Spleen (tissue), 7 donors: Measurements from ENCODE around the gene EXD3.

ENCODE experiments used
- CTCF ChIP-seq, 11 experiments: fragments of 200-600 bp in 7 of 11; fragments of 450-650 bp in 4 of 11; sonication (generic) in 4 of 11; IDR thresholded peaks in 8 of 11; conservative IDR thresholded peaks in 3 of 11; 1 replicate in 7 of 11; 2 replicates in 4 of 11; pipeline versions ENCODE4 v1.4.0 to v1.8.0; 2016 to 2021; ENCODE audit warnings: antibody characterized with exemption in 11 of 11, inconsistent platforms in 4 of 11, mild to moderate bottlenecking in 1 of 11
- POLR2A ChIP-seq, 3 donors: fragments of 450-650 bp; IDR thresholded peaks; one replicate each; pipeline ENCODE4 v1.5.1; 2017; ENCODE audit warnings: antibody characterized with exemption in 3 of 3, mild to moderate bottlenecking in 1 of 3
- donor health status: DM: no; HTN: no; CAD: no; lungs with moderate emphysema.
- donor health status: DM: no; HTN: no; CAD: no.
- donor health status: DM: no; HTN: no; CAD: no.

GRCh38 chr9:137262909-137263285 is 160.1 kb downstream of the EXD3 start:
- TF ChIP-seq POLR2A (IDR thresholded peaks at IDR 0.05) (no peak), CTCF (IDR thresholded peaks at IDR 0.05 in 8 of 11, conservative IDR thresholded peaks at IDR 0.05 in 3 of 11) (no peak)
